ENCODE measurements around the gene PLCG2. TPM values are rescaled to one million over a fixed set of nuclear protein-coding genes. Genes with fewer than 3 reads are reported as not detected.

Gene PLCG2
- polyA plus RNA-seq, 3 donors = 19.5 to 47.4 (median 35.5) TPM

DNA sequence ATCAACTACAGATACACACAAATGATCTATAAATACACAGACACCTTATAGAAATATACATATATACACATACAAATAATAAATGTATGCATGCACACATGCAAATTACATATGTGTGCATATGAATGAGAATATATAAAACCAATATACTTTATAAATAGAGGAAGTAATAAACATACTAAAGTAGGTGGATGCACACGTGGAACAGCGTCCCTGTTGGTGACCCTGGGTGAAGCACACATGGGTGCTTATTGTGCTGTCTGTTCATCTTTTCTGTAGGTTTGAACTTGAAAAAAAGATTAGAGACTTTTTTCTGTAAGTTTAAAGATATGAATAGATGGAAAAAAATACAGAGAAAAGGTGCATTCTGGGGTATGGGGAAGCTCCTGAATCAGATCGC lies 120.9 kb downstream of the PLCG2 start:
- WGBS (ENCODE audit: insufficient coverage) = 100% methylated on average over 2 of the region's 3 CpGs
- H3K27ac ChIP-seq (ENCODE audit: low read depth in 1 of 2, low read length in 2 of 2) = no peak overlapping the region
- H3K27me3 Mint-ChIP-seq (ENCODE audit: low read depth in 3 of 3) = peaks cover 0 to 2% (median 0%) of the 10 kb centered on the region in 3 donors
- H3K36me3 Mint-ChIP-seq = peaks cover 89 to 95% of the 10 kb centered on the region in 2 donors
- H3K27ac Mint-ChIP-seq = no peak overlapping the region
- no peak overlapping the region for H3K4me3 Mint-ChIP-seq
- no peak overlapping the region for H3K9ac ChIP-seq (ENCODE audit: insufficient read depth, low read length, poor library complexity, severe bottlenecking)
- H2AFZ ChIP-seq (ENCODE audit: insufficient read depth, low read depth, low read length, poor library complexity, severe bottlenecking) = no peak overlapping the region
- no peak overlapping the region for H3K4me3 ChIP-seq (replicated peaks in 1 of 3; ENCODE audit: low read depth in 2 of 3, low read length in 3 of 3)
- H3K9me3 ChIP-seq (replicated peaks in 1 of 2; ENCODE audit: control insufficient read depth in 1 of 2, insufficient read depth in 1 of 2, low read length in 2 of 2) = peaks cover 0 to 2% of the 10 kb centered on the region in 2 donors
- H3K79me2 ChIP-seq (ENCODE audit: insufficient read depth, low read length) = no peaks in the 10 kb centered on the region
- H3K27me3 ChIP-seq (ENCODE audit: control insufficient read depth in 2 of 2, insufficient read depth in 2 of 2, low read length in 2 of 2) = no peaks in the 10 kb centered on the region
- no peak overlapping the region for H3K4me2 ChIP-seq (replicated peaks; ENCODE audit: extremely low read depth, low read length, poor library complexity, severe bottlenecking)
- intact Hi-C loops (cut with micrococcal nuclease) = no loop called here
- no peaks in the 10 kb centered on the region for H3K4me1 Mint-ChIP-seq
- TF ChIP-seq CTCF (IDR thresholded peaks at IDR 0.05) = no peak
- no peaks in the 10 kb centered on the region for H3K4me1 ChIP-seq (ENCODE audit: control insufficient read depth in 1 of 2, insufficient read depth in 2 of 2, low read length in 2 of 2)
- DNase-seq = no peak
- peaks cover 96 to 99% of the 10 kb centered on the region in 2 donors for H3K36me3 ChIP-seq (replicated peaks in 1 of 2; ENCODE audit: control insufficient read depth in 1 of 2, insufficient read depth in 2 of 2, low read length in 2 of 2)
- H4K20me1 ChIP-seq (ENCODE audit: insufficient read depth, low read length) = peaks cover 30% of the 10 kb centered on the region
- peaks cover 0 to 5% (median 0%) of the 10 kb centered on the region in 7 donors for H3K9me3 Mint-ChIP-seq

GRCh38 chr16:81900456-81900855 lies 121.4 kb downstream of the PLCG2 start:
- Mint-ChIP-seq H3K36me3 (peaks cover 89 to 95% of the 10 kb centered on the region in 2 donors), H3K4me3 (no peak overlapping the region), H3K4me1 (no peaks in the 10 kb centered on the region), H3K27me3 (ENCODE audit: low read depth in 3 of 3) (peaks cover 0 to 2% (median 0%) of the 10 kb centered on the region in 3 donors), H3K9me3 (peaks cover 0 to 5% (median 0%) of the 10 kb centered on the region in 7 donors), H3K27ac (peak overlapping the region in 1 of 7 donors; percentile 57)
- Histone ChIP-seq H4K20me1 (ENCODE audit: insufficient read depth, low read length) (peaks cover 30% of the 10 kb centered on the region), H2AFZ (ENCODE audit: insufficient read depth, low read depth, low read length, poor library complexity, severe bottlenecking) (no peak overlapping the region), H3K36me3 (replicated peaks in 1 of 2; ENCODE audit: control insufficient read depth in 1 of 2, insufficient read depth in 2 of 2, low read length in 2 of 2) (peaks cover 96 to 99% of the 10 kb centered on the region in 2 donors), H3K9me3 (replicated peaks in 1 of 2; ENCODE audit: control insufficient read depth in 1 of 2, insufficient read depth in 1 of 2, low read length in 2 of 2) (peaks cover 0 to 2% of the 10 kb centered on the region in 2 donors), H3K27ac (ENCODE audit: low read depth in 1 of 2, low read length in 2 of 2) (no peak overlapping the region), H3K4me1 (ENCODE audit: control insufficient read depth in 1 of 2, insufficient read depth in 2 of 2, low read length in 2 of 2) (no peaks in the 10 kb centered on the region), H3K4me2 (replicated peaks; ENCODE audit: extremely low read depth, low read length, poor library complexity, severe bottlenecking) (no peak overlapping the region), H3K4me3 (replicated peaks in 1 of 3; ENCODE audit: low read depth in 2 of 3, low read length in 3 of 3) (no peak overlapping the region), H3K79me2 (ENCODE audit: insufficient read depth, low read length) (no peaks in the 10 kb centered on the region), H3K27me3 (ENCODE audit: control insufficient read depth in 2 of 2, insufficient read depth in 2 of 2, low read length in 2 of 2) (no peaks in the 10 kb centered on the region), H3K9ac (ENCODE audit: insufficient read depth, low read length, poor library complexity, severe bottlenecking) (no peak overlapping the region)
- intact Hi-C loops (cut with micrococcal nuclease) = no loop called here
- no peak for TF ChIP-seq CTCF (IDR thresholded peaks at IDR 0.05)
- WGBS (ENCODE audit: insufficient coverage) = 98% methylated on average over 17 of the region's 17 CpGs
- no peak for DNase-seq

Measured in CD14-positive monocyte (primary cell).